DMS153 (cell line): ENCODE data around the gene PSMB3.

Experiments
- DNase-seq: peaks from one replicate; lab custom pipeline; 2025; lab: John Stamatoyannopoulos, UW

The PSMB3 gene

GRCh38 chr17:38752308-38753070 is at the start of gene PSMB3:
PSMB3 (plus strand) TSS chr17:38752741; CDS start chr17:38752827, 86 bp downstream.
- peak; percentile 99 for DNase-seq

- no peak for DNase-seq
Measured at GRCh38 chr17:38702916-38703741, 49.4 kb upstream of the PSMB3 start.

GRCh38 chr17:38703742-38704605 is 48.6 kb upstream of the PSMB3 start:
- peak; percentile 96 for DNase-seq

- peak; percentile 33 for DNase-seq
Measured at GRCh38 chr17:38704606-38705522, 47.7 kb upstream of the PSMB3 start, which contains the start of gene MLLT6. MLLT6 (plus strand) TSS chr17:38705273; CDS start chr17:38705633, 360 bp downstream.

GRCh38 chr17:38705523-38705802 is 47.1 kb upstream of the PSMB3 start:
- no peak for DNase-seq

- DNase-seq = peak; percentile 14
Measured at GRCh38 chr17:38705803-38706504, 46.6 kb upstream of the PSMB3 start.

- DNase-seq = no peak
Measured at GRCh38 chr17:38706505-38707216, 45.9 kb upstream of the PSMB3 start.

GRCh38 chr17:38707678-38708351 is 44.7 kb upstream of the PSMB3 start:
- DNase-seq = no peak

- DNase-seq = no peak
Measured at GRCh38 chr17:38709104-38709820, 43.3 kb upstream of the PSMB3 start.

GRCh38 chr17:38709864-38710603 is 42.5 kb upstream of the PSMB3 start:
- no peak for DNase-seq

- no peak for DNase-seq
Measured at GRCh38 chr17:38710604-38710962, 42.0 kb upstream of the PSMB3 start.

GRCh38 chr17:38710985-38711384 is 41.6 kb upstream of the PSMB3 start:
- DNase-seq = no peak

- DNase-seq = no peak
Measured at GRCh38 chr17:38711792-38712571, 40.6 kb upstream of the PSMB3 start.

- no peak for DNase-seq
Measured at GRCh38 chr17:38712593-38712992, 39.9 kb upstream of the PSMB3 start.

GRCh38 chr17:38713456-38714075 is 39.0 kb upstream of the PSMB3 start:
- DNase-seq = no peak

- no peak for DNase-seq
Measured at GRCh38 chr17:38715216-38715943, 37.2 kb upstream of the PSMB3 start.
